ENCODE data around the gene OR10H4. TPM values are rescaled to one million over a fixed set of nuclear protein-coding genes. Genes with fewer than 3 reads are reported as not detected.

The OR10H4 gene
- total RNA-seq, 1 donor from 2014 or later = not detected

- Histone ChIP-seq H3K27me3 (ENCODE audit: insufficient read depth, low read length) (no peaks in the 10 kb centered on the region), H4K20me1 (ENCODE audit: insufficient read depth, low read length) (no peaks in the 10 kb centered on the region), H3K4me1 (ENCODE audit: insufficient read depth, low read length) (no peaks in the 10 kb centered on the region), H3K9ac (ENCODE audit: low read length) (no peak overlapping the region), H3K27ac (ENCODE audit: low read depth, low read length) (no peak overlapping the region), H3K79me2 (ENCODE audit: insufficient read depth, low read length) (no peaks in the 10 kb centered on the region), H2AFZ (ENCODE audit: low read depth, low read length) (no peak overlapping the region), H3K4me2 (ENCODE audit: low read length) (no peak overlapping the region), H3K36me3 (ENCODE audit: insufficient read depth, low read length) (no peaks in the 10 kb centered on the region), H3K9me3 (ENCODE audit: insufficient read depth, low read depth, low read length) (peaks cover 7% of the 10 kb centered on the region), H3K4me3 (ENCODE audit: insufficient read depth, low read depth, low read length) (no peak overlapping the region)
- Mint-ChIP-seq H3K36me3 (ENCODE audit: low read depth, unreplicated experiment) (no peaks in the 10 kb centered on the region), H3K9me3 (ENCODE audit: unreplicated experiment) (peaks cover 18% of the 10 kb centered on the region), H3K4me1 (ENCODE audit: low read depth, unreplicated experiment) (no peaks in the 10 kb centered on the region), H3K27ac (ENCODE audit: unreplicated experiment) (no peak overlapping the region), H3K4me3 (ENCODE audit: unreplicated experiment) (no peak overlapping the region), H3K27me3 (ENCODE audit: low read depth, unreplicated experiment) (no peaks in the 10 kb centered on the region)
- FAIRE-seq (no peak), DNase-seq (ENCODE audit: low read depth) (no peak)
- no peak for TF ChIP-seq CTCF (IDR thresholded peaks at IDR 0.05; ENCODE audit: insufficient read depth, low read depth, low read length)
- no peak for TF ChIP-seq EZH2 (IDR thresholded peaks at IDR 0.05; ENCODE audit: insufficient read depth, low read length)
These were observed 11.0 kb upstream of the OR10H4 start for GRCh38 chr19:15937771-15938170.

- H3K9ac ChIP-seq (ENCODE audit: low read length) = no peak overlapping the region
- Mint-ChIP-seq H3K36me3 (ENCODE audit: low read depth, unreplicated experiment) (no peaks in the 10 kb centered on the region), H3K4me3 (ENCODE audit: unreplicated experiment) (no peak overlapping the region), H3K27me3 (ENCODE audit: low read depth, unreplicated experiment) (no peaks in the 10 kb centered on the region), H3K4me1 (ENCODE audit: low read depth, unreplicated experiment) (no peaks in the 10 kb centered on the region), H3K9me3 (ENCODE audit: unreplicated experiment) (peaks cover 14% of the 10 kb centered on the region), H3K27ac (ENCODE audit: unreplicated experiment) (no peak overlapping the region)
- peaks cover 6% of the 10 kb centered on the region for H3K9me3 ChIP-seq (ENCODE audit: insufficient read depth, low read depth, low read length)
- no peaks in the 10 kb centered on the region for H3K4me1 ChIP-seq (ENCODE audit: insufficient read depth, low read length)
- no peaks in the 10 kb centered on the region for H4K20me1 ChIP-seq (ENCODE audit: insufficient read depth, low read length)
- H3K27ac ChIP-seq (ENCODE audit: low read depth, low read length) = no peak overlapping the region
- FAIRE-seq (no peak), DNase-seq (ENCODE audit: low read depth) (no peak)
- H2AFZ ChIP-seq (ENCODE audit: low read depth, low read length) = no peak overlapping the region
- H3K27me3 ChIP-seq (ENCODE audit: insufficient read depth, low read length) = no peaks in the 10 kb centered on the region
- no peak overlapping the region for H3K4me2 ChIP-seq (ENCODE audit: low read length)
- TF ChIP-seq EZH2 (IDR thresholded peaks at IDR 0.05; ENCODE audit: insufficient read depth, low read length) (no peak), CTCF (IDR thresholded peaks at IDR 0.05; ENCODE audit: insufficient read depth, low read depth, low read length) (no peak)
- H3K4me3 ChIP-seq (ENCODE audit: insufficient read depth, low read depth, low read length) = no peak overlapping the region
- no peaks in the 10 kb centered on the region for H3K79me2 ChIP-seq (ENCODE audit: insufficient read depth, low read length)
- H3K36me3 ChIP-seq (ENCODE audit: insufficient read depth, low read length) = no peaks in the 10 kb centered on the region
These were observed 4.4 kb upstream of the OR10H4 start for GRCh38 chr19:15944401-15944800.

DNA sequence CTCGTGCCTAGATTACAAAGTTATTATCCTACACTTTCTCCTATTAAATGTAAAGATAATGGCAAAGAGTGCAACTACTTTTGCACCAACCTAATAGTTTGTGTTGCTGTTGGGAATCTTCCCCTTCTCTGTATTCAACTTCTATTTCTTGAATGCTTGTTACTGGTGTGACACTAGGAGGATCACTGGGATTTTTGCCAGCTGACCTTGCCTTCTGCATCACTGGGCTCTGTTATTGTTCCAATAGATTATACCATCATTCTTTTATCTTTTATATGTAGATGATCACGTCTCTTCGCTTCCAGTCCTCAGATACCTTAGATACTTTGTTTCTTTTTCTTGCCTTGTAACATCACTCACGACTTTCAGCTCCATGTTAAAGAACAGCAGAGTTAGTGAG is 3.5 kb upstream of the OR10H4 start:
- peaks cover 9% of the 10 kb centered on the region for H3K9me3 Mint-ChIP-seq (ENCODE audit: unreplicated experiment)
- no peak overlapping the region for H3K27ac ChIP-seq (ENCODE audit: low read depth, low read length)

More for the DNA sequence above, 3.5 kb upstream of the OR10H4 start:
- Histone ChIP-seq H3K79me2 (ENCODE audit: insufficient read depth, low read length) (no peaks in the 10 kb centered on the region), H3K4me2 (ENCODE audit: low read length) (no peak overlapping the region), H3K4me3 (ENCODE audit: insufficient read depth, low read depth, low read length) (no peak overlapping the region), H3K4me1 (ENCODE audit: insufficient read depth, low read length) (no peaks in the 10 kb centered on the region), H3K9me3 (ENCODE audit: insufficient read depth, low read depth, low read length) (peaks cover 9% of the 10 kb centered on the region), H3K36me3 (ENCODE audit: insufficient read depth, low read length) (no peaks in the 10 kb centered on the region), H3K27me3 (ENCODE audit: insufficient read depth, low read length) (no peaks in the 10 kb centered on the region), H2AFZ (ENCODE audit: low read depth, low read length) (no peak overlapping the region), H4K20me1 (ENCODE audit: insufficient read depth, low read length) (no peaks in the 10 kb centered on the region), H3K9ac (ENCODE audit: low read length) (no peak overlapping the region)
- FAIRE-seq = no peak
- Mint-ChIP-seq H3K4me3 (ENCODE audit: unreplicated experiment) (no peak overlapping the region), H3K4me1 (ENCODE audit: low read depth, unreplicated experiment) (no peaks in the 10 kb centered on the region), H3K27ac (ENCODE audit: unreplicated experiment) (no peak overlapping the region), H3K27me3 (ENCODE audit: low read depth, unreplicated experiment) (no peaks in the 10 kb centered on the region), H3K36me3 (ENCODE audit: low read depth, unreplicated experiment) (no peaks in the 10 kb centered on the region)
- no peak for DNase-seq (ENCODE audit: low read depth)
- TF ChIP-seq EZH2 (IDR thresholded peaks at IDR 0.05; ENCODE audit: insufficient read depth, low read length) (no peak), CTCF (IDR thresholded peaks at IDR 0.05; ENCODE audit: insufficient read depth, low read depth, low read length) (no peak)

All from astrocyte (in vitro differentiated cells and primary cell).